Effector memory CD4-positive, alpha-beta T cell (primary cell): Measurements from ENCODE around the gene DIAPH3.

Experiments
- DNase-seq, 3 donors: peaks; one replicate each; pipeline ENCODE4 v3.0.0-alpha.2; 2020
- H3K27ac ChIP-seq: 2 replicates; pipeline ENCODE4 v1.7.0; 2013; ENCODE audit warnings: mild to moderate bottlenecking, low read length, moderate library complexity; ENCODE audit not compliant: insufficient read depth, poor library complexity, severe bottlenecking
- H3K27me3 ChIP-seq: replicated peaks from 2 replicates; pipeline ENCODE4 v1.7.0; 2013; ENCODE audit warnings: mild to moderate bottlenecking, low read length; ENCODE audit not compliant: insufficient read depth, control insufficient read depth, poor library complexity, severe bottlenecking
- H3K36me3 ChIP-seq: 2 replicates; pipeline ENCODE4 v1.7.0; 2013; ENCODE audit warnings: mild to moderate bottlenecking, low read length, moderate library complexity; ENCODE audit not compliant: control insufficient read depth, insufficient read depth
- H3K4me1 ChIP-seq: 2 replicates; pipeline ENCODE4 v1.7.0; 2013; ENCODE audit warnings: low read length, mild to moderate bottlenecking; ENCODE audit not compliant: control insufficient read depth, insufficient read depth, poor library complexity, severe bottlenecking
- H3K4me3 ChIP-seq: 2 replicates; pipeline ENCODE4 v1.7.0; 2013; ENCODE audit warnings: low read length, low read depth, mild to moderate bottlenecking; ENCODE audit not compliant: insufficient read depth, poor library complexity, severe bottlenecking
- H3K9me3 ChIP-seq: 2 replicates; pipeline ENCODE4 v1.7.0; 2013; ENCODE audit warnings: mild to moderate bottlenecking, low read length, moderate library complexity; ENCODE audit not compliant: control insufficient read depth

Gene DIAPH3

DNA sequence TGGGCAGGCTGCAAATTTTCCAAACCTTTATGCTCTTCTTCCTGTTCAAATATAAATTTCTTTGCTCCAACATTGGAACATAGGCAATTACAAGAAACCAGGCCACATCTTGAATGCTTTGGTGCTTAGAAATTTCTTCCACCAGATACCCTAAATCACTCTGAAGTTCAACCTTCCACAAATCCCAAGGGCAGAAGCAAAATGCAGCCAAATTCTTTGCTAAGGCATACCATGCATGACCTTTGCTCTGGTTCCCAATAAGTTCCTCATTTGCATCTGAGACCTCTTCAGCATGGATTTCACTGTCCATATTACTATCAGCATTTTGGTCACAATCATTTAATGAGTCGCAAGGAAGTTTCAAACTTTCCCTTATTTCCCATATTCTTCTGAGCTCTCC lies 130.9 kb downstream of the DIAPH3 start:
- H3K27ac ChIP-seq: no peak overlapping the region
- no peak overlapping the region for H3K4me3 ChIP-seq
- no peaks in the 10 kb centered on the region for H3K4me1 ChIP-seq
- no peaks in the 10 kb centered on the region for H3K9me3 ChIP-seq
- DNase-seq: no peak
- no peaks in the 10 kb centered on the region for H3K27me3 ChIP-seq
- H3K36me3 ChIP-seq: no peaks in the 10 kb centered on the region

- Histone ChIP-seq H3K4me1 (no peaks in the 10 kb centered on the region), H3K27ac (no peak overlapping the region), H3K9me3 (no peaks in the 10 kb centered on the region), H3K27me3 (no peaks in the 10 kb centered on the region), H3K4me3 (no peak overlapping the region), H3K36me3 (no peaks in the 10 kb centered on the region)
- DNase-seq: no peak
These were observed 135.7 kb downstream of the DIAPH3 start for GRCh38 chr13:60028021-60028420.

- Histone ChIP-seq H3K36me3 (no peaks in the 10 kb centered on the region), H3K27me3 (no peaks in the 10 kb centered on the region), H3K4me1 (no peaks in the 10 kb centered on the region), H3K4me3 (no peak overlapping the region), H3K9me3 (no peaks in the 10 kb centered on the region), H3K27ac (no peak overlapping the region)
- DNase-seq: no peak
These were observed 137.4 kb downstream of the DIAPH3 start for GRCh38 chr13:60026286-60026685.

DNA sequence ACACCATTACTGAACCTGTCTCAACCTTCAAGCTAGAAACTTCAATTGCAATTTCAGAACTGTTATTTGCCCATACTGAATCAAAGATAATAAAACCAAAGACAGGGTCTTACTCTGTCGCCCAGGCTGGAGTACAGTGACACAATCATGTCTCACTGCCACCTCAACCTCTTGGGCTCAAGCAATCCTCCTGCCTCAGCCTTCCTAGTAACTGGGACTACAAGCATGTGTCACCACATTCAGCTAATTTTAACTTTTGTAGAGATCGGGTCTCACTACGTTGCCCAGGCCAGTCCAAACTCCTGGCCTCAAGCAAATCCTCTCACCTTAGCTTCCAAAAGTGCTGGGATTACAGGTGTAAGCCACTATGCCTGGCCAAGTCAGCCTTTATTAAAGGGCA lies 143.4 kb downstream of the DIAPH3 start:
- Histone ChIP-seq H3K4me1 (no peaks in the 10 kb centered on the region), H3K9me3 (no peaks in the 10 kb centered on the region), H3K27ac (no peak overlapping the region), H3K4me3 (no peak overlapping the region), H3K27me3 (no peaks in the 10 kb centered on the region), H3K36me3 (no peaks in the 10 kb centered on the region)
- DNase-seq: no peak

DNA sequence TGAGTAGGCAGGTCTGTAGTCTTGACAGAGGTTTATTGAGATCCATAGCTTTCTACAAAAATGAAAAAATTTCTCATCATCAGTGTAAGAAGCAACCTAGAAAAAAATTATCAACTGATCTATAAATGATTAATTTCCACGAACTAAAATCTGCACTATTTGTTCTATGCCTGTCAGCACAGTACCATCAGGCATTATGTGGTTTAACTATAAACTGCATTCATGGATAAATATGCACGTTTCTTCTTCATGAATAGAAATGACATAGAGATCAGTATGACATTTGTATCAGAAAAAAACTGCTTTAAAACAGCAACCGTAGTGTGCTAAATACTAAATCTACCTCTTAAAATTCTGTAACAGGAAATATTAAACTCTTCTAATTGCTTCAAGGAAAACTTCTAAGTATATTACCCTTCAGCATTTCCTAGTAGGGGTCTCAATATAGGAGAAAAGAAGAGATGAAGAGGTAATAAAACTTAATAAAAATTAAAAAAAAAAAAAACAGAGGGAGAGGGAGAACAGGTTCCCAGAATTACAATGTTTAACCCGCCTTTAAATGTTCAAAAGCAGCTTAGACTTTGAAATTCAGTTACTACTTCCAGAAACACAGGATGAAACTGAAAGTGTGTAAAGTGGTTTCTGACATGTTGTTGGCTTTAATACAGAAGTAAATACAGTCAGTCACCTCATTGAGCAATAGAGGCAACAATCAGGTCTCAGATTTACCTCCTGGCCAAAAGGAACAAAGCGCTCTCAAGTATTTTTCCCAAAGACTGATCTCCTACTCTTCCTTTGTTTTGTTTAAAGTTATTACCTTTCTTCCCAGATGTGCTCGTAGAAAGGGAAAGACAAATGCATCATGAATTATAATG lies 144.4 kb downstream of the DIAPH3 start:
- H3K4me3 ChIP-seq: no peak overlapping the region

GRCh38 chr13:60018536-60018935 lies 145.2 kb downstream of the DIAPH3 start:
- Histone ChIP-seq H3K36me3 (no peaks in the 10 kb centered on the region), H3K4me3 (no peak overlapping the region), H3K4me1 (no peaks in the 10 kb centered on the region), H3K9me3 (no peaks in the 10 kb centered on the region), H3K27ac (no peak overlapping the region), H3K27me3 (no peaks in the 10 kb centered on the region)
- DNase-seq: no peak

More for the DNA sequence above, 144.4 kb downstream of the DIAPH3 start:
- no peaks in the 10 kb centered on the region for H3K27me3 ChIP-seq
- H3K36me3 ChIP-seq: no peaks in the 10 kb centered on the region
- no peak overlapping the region for H3K27ac ChIP-seq
- no peak for DNase-seq
- H3K9me3 ChIP-seq: no peaks in the 10 kb centered on the region
- no peaks in the 10 kb centered on the region for H3K4me1 ChIP-seq

- Histone ChIP-seq H3K36me3 (no peaks in the 10 kb centered on the region), H3K27me3 (no peaks in the 10 kb centered on the region), H3K9me3 (no peaks in the 10 kb centered on the region), H3K4me3 (no peak overlapping the region), H3K27ac (no peak overlapping the region), H3K4me1 (no peaks in the 10 kb centered on the region)
- no peak for DNase-seq
These were observed 147.5 kb downstream of the DIAPH3 start for GRCh38 chr13:60016229-60016628.

DNA sequence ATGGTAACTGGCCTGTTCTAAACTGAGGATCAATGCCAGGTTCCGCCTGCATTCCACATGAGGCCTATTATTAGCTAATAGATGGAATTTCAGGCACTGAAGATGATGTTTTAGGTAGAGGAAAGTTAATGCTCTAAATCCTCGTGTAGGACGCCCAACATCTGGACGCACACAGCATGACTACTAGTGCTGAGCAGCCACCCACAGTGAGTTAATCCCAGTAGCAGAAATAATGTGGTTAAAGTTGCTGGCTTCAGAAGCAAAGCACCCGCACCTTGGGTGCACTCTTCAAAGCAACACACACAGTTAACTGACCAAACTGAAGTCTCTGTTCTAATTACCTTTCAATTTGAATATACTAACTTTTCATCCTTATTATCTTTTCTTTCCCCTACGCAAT lies 150.6 kb downstream of the DIAPH3 start:
- H3K36me3 ChIP-seq: no peaks in the 10 kb centered on the region
- no peaks in the 10 kb centered on the region for H3K9me3 ChIP-seq
- no peaks in the 10 kb centered on the region for H3K4me1 ChIP-seq
- H3K27me3 ChIP-seq: no peaks in the 10 kb centered on the region
- H3K4me3 ChIP-seq: no peak overlapping the region
- H3K27ac ChIP-seq: no peak overlapping the region
- DNase-seq: no peak

GRCh38 chr13:60012488-60012887 lies 151.2 kb downstream of the DIAPH3 start:
- Histone ChIP-seq H3K36me3 (no peaks in the 10 kb centered on the region), H3K9me3 (no peaks in the 10 kb centered on the region), H3K27me3 (no peaks in the 10 kb centered on the region), H3K27ac (no peak overlapping the region), H3K4me3 (no peak overlapping the region), H3K4me1 (no peaks in the 10 kb centered on the region)
- no peak for DNase-seq

DNA sequence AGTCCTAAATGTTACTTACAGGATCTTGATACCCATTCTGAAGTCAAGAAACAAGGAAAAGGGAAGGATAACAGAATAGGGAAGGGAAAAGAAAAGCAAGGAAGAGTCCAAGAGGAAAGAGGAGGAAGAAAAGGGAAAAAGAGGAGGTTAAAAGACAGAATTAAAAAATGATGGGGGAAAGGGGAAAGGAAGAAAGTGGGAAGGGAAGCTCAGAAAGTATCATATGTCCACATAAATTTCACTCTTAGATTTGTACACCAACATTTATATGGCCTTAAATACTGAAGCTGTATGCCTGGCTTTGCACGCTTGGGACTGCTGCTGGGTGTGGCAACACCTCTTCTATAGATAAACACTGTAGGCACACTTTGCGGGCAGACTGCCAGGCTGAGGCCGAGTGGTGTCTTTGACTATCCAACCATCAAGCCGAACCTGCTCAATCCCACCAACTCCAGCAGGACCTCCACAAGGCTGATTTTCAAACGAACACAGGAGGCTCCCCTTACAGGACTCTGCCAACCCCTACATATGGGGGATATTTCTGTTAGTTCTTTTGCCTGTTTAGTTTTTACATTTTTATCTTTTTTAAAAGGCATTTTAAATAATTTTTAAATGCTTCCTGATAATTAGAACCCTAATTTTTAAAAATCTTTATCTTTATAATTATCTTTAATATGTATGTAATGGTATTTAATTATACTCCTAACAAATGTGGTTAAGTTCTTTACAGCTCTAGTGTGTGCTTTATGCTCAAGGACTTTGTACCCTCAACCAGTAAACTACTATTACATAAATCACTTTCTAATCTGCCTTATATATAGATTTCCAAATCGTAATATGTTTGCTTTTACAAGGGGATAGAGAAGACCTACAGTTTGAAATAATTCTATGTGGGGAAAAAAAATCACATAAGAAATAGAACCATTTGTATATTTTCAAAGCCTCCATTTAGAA lies 154.2 kb downstream of the DIAPH3 start:
- Histone ChIP-seq H3K4me3 (no peak overlapping the region), H3K4me1 (no peaks in the 10 kb centered on the region), H3K27ac (no peak overlapping the region), H3K9me3 (no peaks in the 10 kb centered on the region), H3K36me3 (no peaks in the 10 kb centered on the region), H3K27me3 (no peaks in the 10 kb centered on the region)
- no peak for DNase-seq
